Adrenal gland (tissue), 12 donors: ENCODE results near the gene CCDC102A. TPM values are rescaled to one million over a fixed set of nuclear protein-coding genes. Genes with fewer than 3 reads are reported as not detected.

ENCODE experiments used
- DNase-seq, 7 donors: peaks; one replicate each; pipeline ENCODE4 v3.0.0-alpha.2; 2019 to 2020
- H3K27ac ChIP-seq, 5 donors: fragments of 200-600 bp; sonication (generic) in 4 of 5; 1 replicate in 3 of 5; 2 replicates in 2 of 5; pipeline versions ENCODE4 v1.5.1 to v1.8.0; 2016 to 2020; ENCODE audit warnings: mild to moderate bottlenecking in 1 of 5
- H3K27me3 ChIP-seq: fragments of 200-600 bp; 2 replicates; pipeline ENCODE4 v1.8.0; 2021
- H3K36me3 ChIP-seq, 2 donors: fragments of 200-600 bp; replicated peaks in 1 of 2; 1 replicate in 1 of 2; 2 replicates in 1 of 2; pipeline versions ENCODE4 v1.5.1 to v1.8.0; 2018 to 2022
- H3K4me1 ChIP-seq, 2 donors: fragments of 200-600 bp; replicated peaks in 1 of 2; 1 replicate in 1 of 2; 2 replicates in 1 of 2; pipeline versions ENCODE4 v1.5.1 to v1.8.0; 2018 to 2021
- H3K4me3 ChIP-seq, 4 donors: fragments of 200-600 bp; sonication (generic) in 3 of 4; one replicate each; pipeline ENCODE4 v1.5.1; 2016 to 2018
- H3K9me3 ChIP-seq, 3 donors: fragments of 200-600 bp; sonication (generic) in 1 of 3; replicated peaks in 1 of 3; 1 replicate in 2 of 3; 2 replicates in 1 of 3; pipeline versions ENCODE4 v1.5.1 to v1.8.0; 2016 to 2021
- POLR2A ChIP-seq, 2 donors: fragments of 450-650 bp; IDR thresholded peaks; one replicate each; pipeline ENCODE4 v1.6.1; 2017; ENCODE audit warnings: antibody characterized with exemption in 2 of 2, mild to moderate bottlenecking in 2 of 2, moderate library complexity in 1 of 2
- WGBS, 4 donors: extraction: QIAGEN DNeasy Blood & Tissue Kit in 2 of 4; methylation state at CpG; one replicate each; pipeline versions ENCODE4 v1.1.5 to v1.1.7; 2013 to 2017; 5-methylcytosine and 5-hydroxymethylcytosine counted together
- intact Hi-C, 2 donors: fragments of 100-400 bp; cut with DNase I; formaldehyde crosslinking; loops; one replicate each; pipeline versions ENCODE4 v1.14.1 to v1.15.0; 2022 to 2023
- polyA plus RNA-seq, 3 donors: library from polyadenylated mRNA; stranded (reverse); fragments of 200-250 nt in 2 of 3; fragments of 350-450 nt in 1 of 3; fragmentation: Illumina TruSeq in 1 of 3; extraction: RNeasy Lipid Tissue Mini Kit (QIAGEN cat#74804) in 1 of 3; gene quantifications; one replicate each; pipeline ENCODE4 v1.2.3, GENCODE V29; 2013 to 2014
- total RNA-seq, 9 donors: library from RNA; depleted of rRNA in 4 of 9; stranded (reverse); fragments of >200 nt in 4 of 9; fragments of 120-200 nt in 1 of 9; fragmentation: NEBNext Ultra II Directional in 1 of 9; extraction: Animal tissue kit (Norgen Biotek cat#: 25700) in 1 of 9; gene quantifications; one replicate each; pipeline versions ENCODE4 v1.1.0 to v1.2.4, GENCODE V29; 2013 to 2023
- TF ChIP-seq, protein P1 (sequence below), 6 experiments: fragments of 450-650 bp in 4 of 6; fragments of 200-600 bp in 2 of 6; sonication (generic) in 1 of 6; IDR thresholded peaks; 1 replicate in 5 of 6; 2 replicates in 1 of 6; pipeline versions ENCODE4 v1.5.1 to v1.8.0; 2016 to 2021; ENCODE audit warnings: antibody characterized with exemption in 6 of 6, mild to moderate bottlenecking in 2 of 6, moderate library complexity in 1 of 6
- donor health status: healthy with polysubstance abuse.
- donor health status: Bipolar disorder and iron deficiency.
- donor health status: DM: yes; HTN: yes; CAD: no.
- donor health status: DM: no; HTN: no; CAD: no.
- donor health status: DM: no; HTN: no; CAD: no.
- donor health status: DM: yes; HTN: yes; CAD: no.

CCDC102A gene
- total and polyA plus RNA-seq, 12 donors, result 1.6 to 23.6 (median 8.9) TPM

DNA sequence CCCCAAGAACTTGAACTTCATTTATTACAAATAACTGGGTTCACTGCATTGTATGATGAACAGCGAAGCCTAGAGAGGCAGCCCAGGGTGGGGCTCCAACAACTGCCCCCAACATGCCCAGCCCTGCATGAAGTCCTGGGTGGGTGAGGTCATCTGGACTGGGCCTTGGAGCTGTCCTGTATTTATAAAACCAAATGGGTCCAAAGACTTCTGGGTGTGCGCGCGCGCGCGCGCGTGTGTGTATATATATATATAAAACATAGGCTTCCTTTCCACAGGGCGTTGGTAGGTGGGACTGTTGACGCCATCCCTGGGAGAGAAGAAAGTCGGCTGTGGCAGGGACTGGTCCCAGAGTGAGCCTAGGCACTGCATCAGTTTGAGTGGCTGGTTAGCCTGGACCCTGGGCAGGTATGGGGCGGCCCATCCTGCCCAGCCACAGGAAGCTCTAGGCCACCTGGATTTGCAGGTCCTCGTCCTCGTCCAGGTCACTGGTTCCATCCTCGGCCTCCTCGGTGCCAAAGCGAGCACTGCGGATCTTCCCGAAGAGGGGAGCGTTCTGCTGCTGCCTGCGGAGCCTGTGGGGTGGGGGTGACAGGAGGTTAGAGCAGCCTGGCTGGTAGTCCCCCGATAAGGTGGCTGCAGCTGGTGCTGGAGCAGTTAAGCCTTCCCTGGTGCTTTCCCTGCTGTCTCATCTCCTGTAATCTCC is 23.9 kb downstream of the CCDC102A start:
- 92 to 96% (median 94%) methylated on average over 15 to 23 of the region's 23 CpGs for WGBS, 4 donors
- H3K36me3 ChIP-seq, result peaks cover 0 to 3% of the 10 kb centered on the region in 2 donors
- no peaks in the 10 kb centered on the region for H3K4me1 ChIP-seq
- no peak for DNase-seq
- no peaks in the 10 kb centered on the region for H3K27me3 ChIP-seq
- H3K9me3 ChIP-seq, result no peaks in the 10 kb centered on the region
- H3K27ac ChIP-seq, result no peak overlapping the region
- H3K4me3 ChIP-seq, result no peak overlapping the region
- intact Hi-C loops, result loop anchor here in 1 of 2 donors (10.0 kb wide), 1 partner anchor 208 kb away; no protein-coding TSS in a partner anchor
- TF ChIP-seq POLR2A (IDR thresholded peaks at IDR 0.05), result no peak
- TF ChIP-seq, protein P1, sequence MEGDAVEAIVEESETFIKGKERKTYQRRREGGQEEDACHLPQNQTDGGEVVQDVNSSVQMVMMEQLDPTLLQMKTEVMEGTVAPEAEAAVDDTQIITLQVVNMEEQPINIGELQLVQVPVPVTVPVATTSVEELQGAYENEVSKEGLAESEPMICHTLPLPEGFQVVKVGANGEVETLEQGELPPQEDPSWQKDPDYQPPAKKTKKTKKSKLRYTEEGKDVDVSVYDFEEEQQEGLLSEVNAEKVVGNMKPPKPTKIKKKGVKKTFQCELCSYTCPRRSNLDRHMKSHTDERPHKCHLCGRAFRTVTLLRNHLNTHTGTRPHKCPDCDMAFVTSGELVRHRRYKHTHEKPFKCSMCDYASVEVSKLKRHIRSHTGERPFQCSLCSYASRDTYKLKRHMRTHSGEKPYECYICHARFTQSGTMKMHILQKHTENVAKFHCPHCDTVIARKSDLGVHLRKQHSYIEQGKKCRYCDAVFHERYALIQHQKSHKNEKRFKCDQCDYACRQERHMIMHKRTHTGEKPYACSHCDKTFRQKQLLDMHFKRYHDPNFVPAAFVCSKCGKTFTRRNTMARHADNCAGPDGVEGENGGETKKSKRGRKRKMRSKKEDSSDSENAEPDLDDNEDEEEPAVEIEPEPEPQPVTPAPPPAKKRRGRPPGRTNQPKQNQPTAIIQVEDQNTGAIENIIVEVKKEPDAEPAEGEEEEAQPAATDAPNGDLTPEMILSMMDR (IDR thresholded peaks at IDR 0.05), result no peak

DNA sequence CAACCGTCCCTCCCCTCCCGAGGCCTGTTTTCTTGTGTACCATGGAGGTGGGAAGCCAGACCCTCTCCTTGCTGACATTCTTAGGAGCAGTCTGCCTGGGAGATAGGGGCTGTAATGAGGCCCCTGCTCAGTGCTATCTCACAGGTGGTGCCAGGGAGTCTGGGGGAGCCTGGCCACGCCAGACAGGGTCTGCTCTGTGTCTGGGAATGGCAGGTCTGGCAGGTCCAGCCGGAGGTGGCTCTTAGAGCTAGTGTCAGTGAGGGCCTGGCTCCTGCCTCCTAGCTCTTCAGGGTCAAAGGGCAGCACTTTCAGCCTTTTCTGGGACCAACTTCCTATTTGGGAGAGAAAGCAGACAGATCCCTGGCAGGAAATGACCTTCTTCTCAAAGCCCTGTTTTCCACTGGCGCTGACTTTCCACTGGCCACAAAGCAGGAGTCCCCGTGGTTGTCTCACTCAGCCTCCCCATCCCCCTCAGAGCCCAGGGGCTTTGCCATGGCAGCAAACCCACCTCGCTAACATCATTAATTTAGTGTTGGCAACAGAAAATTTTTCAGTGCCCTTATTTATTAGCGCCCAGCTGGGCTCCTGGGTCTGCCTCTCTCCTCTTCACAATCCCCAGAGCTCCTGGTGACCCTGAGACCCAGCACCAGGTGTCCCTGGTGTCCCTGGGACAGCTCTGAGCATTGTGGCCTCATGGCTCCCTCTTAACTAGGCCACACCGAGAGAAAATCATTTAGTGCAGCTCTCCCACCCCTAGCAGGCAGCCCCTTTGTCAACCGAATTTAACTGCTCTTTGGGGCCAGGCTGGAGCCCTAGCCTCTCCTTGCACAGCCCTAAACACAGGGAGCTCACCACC is 26.1 kb downstream of the CCDC102A start:
- intact Hi-C loops, result loop anchor here in 1 of 2 donors (10.0 kb wide), 1 partner anchor 205 kb away; no protein-coding TSS in a partner anchor
- WGBS, 4 donors, result 62 to 71% (median 66%) methylated on average over 8 to 10 of the region's 10 CpGs

DNA sequence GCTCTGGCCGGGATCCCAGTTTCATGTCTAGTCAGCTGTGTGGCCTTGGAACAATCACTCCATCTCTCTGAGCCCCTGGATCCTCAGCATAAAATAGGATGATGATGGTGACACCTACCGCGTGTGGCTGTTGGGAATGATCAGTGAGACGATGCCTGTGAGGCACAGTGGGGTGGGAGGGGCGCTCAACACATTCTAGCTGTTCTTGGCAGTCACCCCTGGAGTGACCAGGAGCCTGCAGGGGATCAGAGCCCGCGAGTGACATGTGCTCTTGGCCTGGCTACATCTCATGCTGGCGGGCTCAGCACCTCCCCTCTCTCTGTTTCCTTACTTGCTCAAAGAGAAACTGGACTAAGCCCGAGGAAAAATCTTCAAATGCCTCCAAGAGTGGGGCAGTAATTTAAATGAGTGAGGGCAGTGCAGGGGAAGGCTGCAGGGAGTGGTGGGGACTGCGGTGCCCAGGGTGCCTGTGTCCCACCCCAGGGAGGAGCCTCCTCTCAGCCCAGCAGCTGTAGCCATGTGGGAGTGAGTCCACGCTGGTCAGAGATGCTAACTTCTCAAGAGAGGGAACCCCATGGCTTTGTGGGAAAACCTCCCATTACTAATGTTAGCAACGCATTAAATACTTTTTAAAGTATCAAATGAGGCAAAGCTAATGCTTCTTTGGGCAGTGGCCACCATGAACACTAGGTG is 27.0 kb downstream of the CCDC102A start:
- intact Hi-C loops, result no loop called here
- 70 to 84% (median 73%) methylated on average over 12 of the region's 12 CpGs for WGBS, 4 donors

More for the DNA sequence above, 26.1 kb downstream of the CCDC102A start:
- Histone ChIP-seq H3K9me3 (no peaks in the 10 kb centered on the region), H3K4me1 (no peaks in the 10 kb centered on the region), H3K27me3 (no peaks in the 10 kb centered on the region), H3K4me3 (no peak overlapping the region), H3K27ac (no peak overlapping the region), H3K36me3 (no peaks in the 10 kb centered on the region)
- DNase-seq, result no peak
- TF ChIP-seq, protein P1 (IDR thresholded peaks at IDR 0.05), result no peak
- TF ChIP-seq POLR2A (IDR thresholded peaks at IDR 0.05), result no peak

More for the DNA sequence above, 27.0 kb downstream of the CCDC102A start:
- Histone ChIP-seq H3K27me3 (no peaks in the 10 kb centered on the region), H3K4me3 (no peak overlapping the region), H3K27ac (no peak overlapping the region), H3K4me1 (no peaks in the 10 kb centered on the region), H3K9me3 (no peaks in the 10 kb centered on the region), H3K36me3 (no peaks in the 10 kb centered on the region)
- TF ChIP-seq, protein P1 (IDR thresholded peaks at IDR 0.05), result no peak
- DNase-seq, result no peak
